Neutrophil (primary cell): ENCODE results near the gene RALBP1.
A peak's percentile ranks its signal among the peaks of the same experiment; 100 is the strongest.

Experiments
- H3K27ac ChIP-seq: fragments of 200-600 bp; sonication (generic); 2 replicates; pipeline ENCODE4 v1.5.1; 2016; ENCODE audit warnings: mild to moderate bottlenecking, moderate library complexity
- H3K27me3 ChIP-seq: fragments of 200-600 bp; sonication (generic); 2 replicates; pipeline ENCODE4 v1.6.0; 2016; ENCODE audit warnings: mild to moderate bottlenecking
- H3K36me3 ChIP-seq: fragments of 200-600 bp; sonication (generic); 2 replicates; pipeline ENCODE4 v1.5.1; 2017
- H3K4me1 ChIP-seq, 2 experiments: fragments of 200-600 bp in 1 of 2; sonication (generic) in 1 of 2; 1 replicate in 1 of 2; 2 replicates in 1 of 2; pipeline versions ENCODE4 v1.5.1 to v1.6.1; 2013 to 2016; ENCODE audit warnings: low read depth in 1 of 2, low read length in 1 of 2, mild to moderate bottlenecking in 1 of 2, moderate library complexity in 1 of 2; ENCODE audit not compliant: control insufficient read depth in 1 of 2, insufficient read depth in 1 of 2
- H3K4me3 ChIP-seq, 2 experiments: fragments of 200-600 bp in 1 of 2; sonication (generic) in 1 of 2; 1 replicate in 1 of 2; 2 replicates in 1 of 2; pipeline ENCODE4 v1.5.1; 2013 to 2016; ENCODE audit warnings: low read depth in 1 of 2, low read length in 1 of 2, mild to moderate bottlenecking in 1 of 2, moderate library complexity in 1 of 2
- H3K9me3 ChIP-seq: fragments of 200-600 bp; sonication (generic); 2 replicates; pipeline ENCODE4 v1.5.1; 2016
- TF ChIP-seq, protein P1 (sequence below): fragments of 200-600 bp; sonication (generic); IDR thresholded peaks from 2 replicates; pipeline ENCODE4 v1.5.1; 2016; ENCODE audit warnings: antibody characterized with exemption

RALBP1 gene

DNA sequence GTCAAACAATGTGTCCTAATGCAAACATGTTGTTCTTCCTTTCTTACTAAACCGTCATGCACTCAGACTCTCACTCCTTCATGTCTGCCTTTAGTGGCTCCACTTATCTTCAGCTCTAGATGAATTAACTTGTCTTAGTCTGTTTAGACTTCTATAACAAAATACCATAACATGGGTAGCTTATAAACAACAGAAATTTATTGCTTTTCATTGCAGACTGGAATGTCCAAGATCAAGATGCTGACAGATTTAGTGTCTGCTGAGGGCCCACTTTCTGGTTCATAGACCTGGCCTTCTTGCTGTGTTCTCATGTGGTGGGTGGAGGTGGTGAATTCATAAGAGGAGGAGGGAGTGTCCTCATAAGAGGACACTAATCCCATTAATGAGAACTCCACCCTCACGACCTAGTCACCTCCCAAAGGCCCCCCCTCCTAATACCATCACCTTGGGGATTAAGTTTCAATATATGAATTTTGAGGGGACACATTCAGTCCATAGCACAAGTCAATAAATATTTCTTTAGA, 32.3 kb downstream of the RALBP1 start:
- no peaks in the 10 kb centered on the region for H3K27me3 ChIP-seq
- no peak overlapping the region for H3K4me3 ChIP-seq
- TF ChIP-seq, protein P1, sequence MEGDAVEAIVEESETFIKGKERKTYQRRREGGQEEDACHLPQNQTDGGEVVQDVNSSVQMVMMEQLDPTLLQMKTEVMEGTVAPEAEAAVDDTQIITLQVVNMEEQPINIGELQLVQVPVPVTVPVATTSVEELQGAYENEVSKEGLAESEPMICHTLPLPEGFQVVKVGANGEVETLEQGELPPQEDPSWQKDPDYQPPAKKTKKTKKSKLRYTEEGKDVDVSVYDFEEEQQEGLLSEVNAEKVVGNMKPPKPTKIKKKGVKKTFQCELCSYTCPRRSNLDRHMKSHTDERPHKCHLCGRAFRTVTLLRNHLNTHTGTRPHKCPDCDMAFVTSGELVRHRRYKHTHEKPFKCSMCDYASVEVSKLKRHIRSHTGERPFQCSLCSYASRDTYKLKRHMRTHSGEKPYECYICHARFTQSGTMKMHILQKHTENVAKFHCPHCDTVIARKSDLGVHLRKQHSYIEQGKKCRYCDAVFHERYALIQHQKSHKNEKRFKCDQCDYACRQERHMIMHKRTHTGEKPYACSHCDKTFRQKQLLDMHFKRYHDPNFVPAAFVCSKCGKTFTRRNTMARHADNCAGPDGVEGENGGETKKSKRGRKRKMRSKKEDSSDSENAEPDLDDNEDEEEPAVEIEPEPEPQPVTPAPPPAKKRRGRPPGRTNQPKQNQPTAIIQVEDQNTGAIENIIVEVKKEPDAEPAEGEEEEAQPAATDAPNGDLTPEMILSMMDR = no peak

DNA sequence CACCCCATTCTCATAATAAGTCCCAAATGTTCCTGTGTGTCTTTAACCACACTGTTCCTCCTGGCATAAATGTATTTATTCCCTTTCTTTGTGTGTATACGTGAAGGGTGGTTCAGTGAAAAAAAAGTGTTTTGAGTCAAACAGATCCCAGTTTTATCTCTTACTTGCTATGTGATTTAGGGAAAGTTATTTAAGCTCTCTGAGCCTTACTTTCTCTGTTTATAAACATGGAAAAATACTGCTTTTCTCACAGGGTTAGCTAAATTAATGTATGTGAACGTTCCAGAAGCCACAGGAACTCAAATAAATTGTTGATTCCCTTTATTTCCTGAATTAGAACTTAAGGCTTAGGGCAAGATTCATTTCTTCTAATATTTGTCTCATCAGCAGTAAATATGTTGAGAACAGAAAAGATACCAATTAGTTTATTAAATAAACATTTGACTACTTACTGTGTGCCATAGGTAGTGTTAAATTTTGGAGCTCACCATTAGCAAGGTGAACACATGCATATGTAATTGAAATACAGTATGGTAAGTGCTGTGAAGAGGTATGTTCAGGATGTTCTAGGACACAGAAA, 33.2 kb downstream of the RALBP1 start:
- H3K27ac ChIP-seq = peak overlapping the region; percentile 19
- H3K4me3 ChIP-seq = no peak overlapping the region
- H3K4me1 ChIP-seq = no peaks in the 10 kb centered on the region
- H3K36me3 ChIP-seq = peaks cover 9% of the 10 kb centered on the region
- no peaks in the 10 kb centered on the region for H3K27me3 ChIP-seq
- no peaks in the 10 kb centered on the region for H3K9me3 ChIP-seq
- TF ChIP-seq, protein P1 = no peak

More for the DNA sequence above, 32.3 kb downstream of the RALBP1 start:
- Histone ChIP-seq H3K36me3 (no peaks in the 10 kb centered on the region), H3K27ac (peak overlapping the region; percentile 12), H3K4me1 (no peaks in the 10 kb centered on the region), H3K9me3 (no peaks in the 10 kb centered on the region)

DNA sequence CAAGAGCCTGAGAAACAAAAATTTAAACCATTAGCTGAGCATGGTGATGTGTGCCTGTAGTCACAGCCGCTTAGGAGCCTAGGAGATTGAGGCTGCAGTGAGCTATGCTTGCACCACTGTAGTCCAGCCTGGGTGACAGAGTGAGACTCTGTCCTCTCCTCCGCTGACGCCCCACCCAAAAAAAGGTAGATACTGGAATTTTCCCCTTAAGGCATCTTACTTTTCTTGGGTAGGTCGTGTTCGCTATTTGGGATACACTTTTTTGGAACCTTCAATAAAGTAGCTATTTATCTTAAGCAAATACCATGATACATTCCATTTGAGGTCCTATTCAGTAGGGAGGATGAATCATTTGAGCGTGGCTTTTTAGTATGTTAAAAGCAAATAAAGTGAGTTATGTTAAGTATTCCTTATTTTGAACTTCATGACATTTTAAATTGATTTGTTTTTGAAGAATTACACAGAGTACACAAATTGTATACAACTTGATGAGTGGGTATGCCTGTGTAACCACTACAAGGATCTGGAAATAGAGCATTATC, 38.7 kb downstream of the RALBP1 start:
- no peak overlapping the region for H3K4me3 ChIP-seq
- TF ChIP-seq, protein P1 = no peak
- H3K27ac ChIP-seq = no peak overlapping the region
- no peaks in the 10 kb centered on the region for H3K9me3 ChIP-seq
- peaks cover 0 to 8% of the 10 kb centered on the region in 2 experiments for H3K4me1 ChIP-seq
- peaks cover 42% of the 10 kb centered on the region for H3K36me3 ChIP-seq
- H3K27me3 ChIP-seq = no peaks in the 10 kb centered on the region

DNA sequence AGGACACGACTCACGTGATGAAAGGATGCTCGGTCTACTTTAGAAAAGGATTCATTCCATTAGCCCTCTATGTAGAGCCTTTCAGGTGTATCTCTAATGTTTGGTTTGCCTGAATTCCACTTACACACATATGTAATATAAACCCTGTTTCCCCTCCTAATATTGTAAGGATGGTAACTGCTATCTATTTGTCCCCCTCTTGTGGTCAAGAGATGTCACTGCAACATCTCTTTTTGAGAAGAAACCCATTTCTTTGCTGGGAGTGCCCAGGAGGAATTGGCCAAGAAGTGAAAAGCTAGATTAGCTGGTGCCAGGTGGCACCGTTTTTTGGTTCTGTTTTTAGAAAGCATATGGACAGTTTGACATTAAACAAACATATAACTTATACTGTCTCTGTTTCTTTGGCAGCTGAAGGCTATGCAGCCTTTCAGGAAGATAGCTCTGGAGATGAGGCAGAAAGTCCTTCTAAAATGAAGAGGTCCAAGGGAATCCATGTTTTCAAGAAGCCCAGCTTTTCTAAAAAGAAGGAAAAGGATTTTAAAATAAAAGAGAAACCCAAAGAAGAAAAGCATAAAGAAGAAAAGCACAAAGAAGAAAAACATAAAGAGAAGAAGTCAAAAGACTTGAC, 41.2 kb downstream of the RALBP1 start:
- no peak overlapping the region for H3K4me3 ChIP-seq
- no peaks in the 10 kb centered on the region for H3K27me3 ChIP-seq
- no peak overlapping the region for H3K27ac ChIP-seq
- peaks cover 42% of the 10 kb centered on the region for H3K36me3 ChIP-seq
- no peaks in the 10 kb centered on the region for H3K9me3 ChIP-seq
- peaks cover 0 to 8% of the 10 kb centered on the region in 2 experiments for H3K4me1 ChIP-seq
- TF ChIP-seq, protein P1 = peak; percentile 93

DNA sequence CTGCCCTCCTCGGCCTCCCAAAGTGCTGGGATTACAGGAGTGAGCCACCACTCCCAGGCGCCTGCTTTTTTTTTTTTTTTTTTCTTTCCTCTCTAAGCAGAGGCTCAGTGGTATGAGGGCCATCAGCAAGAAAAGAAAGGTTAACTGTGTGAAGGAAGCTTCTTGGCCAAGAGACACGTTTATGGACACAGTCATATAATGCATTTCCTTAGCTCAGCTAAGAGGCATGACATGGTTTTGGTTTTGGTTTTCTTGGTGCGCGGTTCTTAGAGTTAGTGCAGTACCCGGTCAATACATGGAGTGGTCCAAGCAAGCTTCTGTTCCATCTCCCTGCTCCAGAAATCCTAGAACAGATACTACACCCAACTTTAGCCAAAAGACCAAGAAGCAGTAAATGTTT, 42.6 kb downstream of the RALBP1 start:
- H3K36me3 ChIP-seq = peaks cover 47% of the 10 kb centered on the region
- no peaks in the 10 kb centered on the region for H3K27me3 ChIP-seq
- H3K27ac ChIP-seq = no peak overlapping the region
- H3K9me3 ChIP-seq = no peaks in the 10 kb centered on the region
- peaks cover 0 to 8% of the 10 kb centered on the region in 2 experiments for H3K4me1 ChIP-seq
- TF ChIP-seq, protein P1 = no peak
- H3K4me3 ChIP-seq = no peak overlapping the region
